GM19397 (cell line): ENCODE data around the gene TYW5.

Source experiments
- ATAC-seq: cut with Tn5 transposase; IDR thresholded peaks from one replicate; pipeline ENCODE4 v1.9.1; 2021; ENCODE audit warnings: mild to moderate bottlenecking, moderate library complexity; ENCODE audit not compliant: unreplicated experiment

TYW5 gene

DNA sequence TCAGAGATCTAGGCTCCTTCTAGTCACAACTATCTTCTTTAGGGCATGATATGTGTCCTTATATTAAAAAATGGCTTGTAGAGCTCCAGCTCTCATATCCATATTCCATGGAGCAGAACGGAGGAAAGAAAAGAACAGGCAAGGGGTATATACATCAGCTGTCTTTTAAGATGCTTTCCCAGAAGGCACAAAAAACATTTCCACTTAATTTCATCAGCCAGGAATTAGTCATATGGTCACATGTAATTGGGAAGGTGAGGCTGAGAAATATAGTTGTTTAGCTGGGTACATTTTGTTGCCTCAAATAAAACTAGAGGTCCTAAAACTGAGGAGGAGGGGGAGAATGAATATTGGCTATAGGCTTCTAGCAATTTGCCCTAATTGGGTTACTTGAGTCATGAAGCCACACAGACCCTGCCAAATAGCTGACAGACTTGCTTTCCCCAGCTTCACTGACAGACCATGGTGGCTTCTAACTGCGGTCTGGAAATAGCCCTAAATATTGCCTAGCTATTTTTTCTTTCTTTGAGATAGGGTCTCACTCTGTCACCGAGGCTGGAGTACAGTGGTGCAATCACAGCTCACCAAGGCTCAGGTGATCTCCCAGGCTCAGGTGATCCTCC is 20.1 kb upstream of the TYW5 start:
- no peak for ATAC-seq

- no peak for ATAC-seq
Measured at GRCh38 chr2:199973703-199974102, 18.4 kb upstream of the TYW5 start.

DNA sequence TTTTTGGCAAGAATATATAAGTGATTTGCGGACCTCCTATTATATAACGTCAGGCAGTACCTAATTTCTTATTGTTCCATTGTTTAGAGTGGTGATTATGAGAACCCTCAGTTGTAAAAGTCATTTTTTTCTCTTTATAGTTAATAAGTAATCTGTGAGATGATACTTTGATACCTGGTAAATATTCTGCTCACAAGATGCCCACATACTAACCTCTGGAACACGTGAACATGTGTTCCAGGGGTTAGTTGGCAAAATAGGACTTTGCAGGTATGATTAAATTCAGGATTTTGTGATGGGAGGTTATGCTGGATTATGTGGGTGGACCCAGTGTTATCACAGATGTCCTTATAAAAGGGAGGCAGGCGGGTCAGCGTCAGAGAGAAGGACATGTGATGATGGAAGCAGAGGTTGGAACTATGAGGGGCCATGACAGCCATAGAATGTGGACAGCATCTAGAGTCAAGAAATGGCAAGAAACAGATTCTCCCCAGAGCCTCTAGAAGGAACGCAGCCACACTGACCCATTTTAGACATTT is 16.9 kb upstream of the TYW5 start:
- no peak for ATAC-seq

- no peak for ATAC-seq
Measured at GRCh38 chr2:199968126-199968525, 12.8 kb upstream of the TYW5 start.

GRCh38 chr2:199966976-199967375 is 11.7 kb upstream of the TYW5 start:
- ATAC-seq = no peak

- ATAC-seq = no peak
Measured at GRCh38 chr2:199966405-199966804, 11.1 kb upstream of the TYW5 start.

- no peak for ATAC-seq
Measured at GRCh38 chr2:199962203-199962602, 6.9 kb upstream of the TYW5 start.

DNA sequence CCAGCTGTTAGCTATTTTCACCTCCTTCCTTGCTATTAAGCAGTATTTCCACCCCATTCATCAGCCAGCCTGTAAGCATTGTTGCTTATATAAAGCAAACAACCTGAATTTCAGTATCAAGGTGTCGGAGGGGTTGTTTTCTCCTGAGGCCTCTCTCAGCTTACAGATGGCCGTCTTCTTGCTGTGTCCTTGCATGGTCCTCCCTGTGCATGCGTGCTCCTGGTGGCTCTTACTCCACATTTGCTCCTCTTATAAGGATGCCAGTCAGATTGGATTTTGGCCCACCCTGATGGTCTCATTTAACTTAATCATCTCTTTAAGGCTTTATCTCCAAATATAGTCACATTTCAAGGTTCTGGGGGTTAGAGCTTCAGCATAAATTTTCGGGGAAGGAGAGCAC is 2.7 kb upstream of the TYW5 start:
- ATAC-seq = no peak

- no peak for ATAC-seq
Measured at GRCh38 chr2:199956062-199956380, 730 bp upstream of the TYW5 start.

GRCh38 chr2:199955007-199955338 is 318 bp downstream of the TYW5 start:
- ATAC-seq = peak; percentile 36

GRCh38 chr2:199951023-199951422 is 4.3 kb downstream of the TYW5 start:
- no peak for ATAC-seq

- ATAC-seq = no peak
Measured at GRCh38 chr2:199950396-199950795, 4.9 kb downstream of the TYW5 start.

GRCh38 chr2:199946836-199947235 is 8.5 kb downstream of the TYW5 start:
- no peak for ATAC-seq

DNA sequence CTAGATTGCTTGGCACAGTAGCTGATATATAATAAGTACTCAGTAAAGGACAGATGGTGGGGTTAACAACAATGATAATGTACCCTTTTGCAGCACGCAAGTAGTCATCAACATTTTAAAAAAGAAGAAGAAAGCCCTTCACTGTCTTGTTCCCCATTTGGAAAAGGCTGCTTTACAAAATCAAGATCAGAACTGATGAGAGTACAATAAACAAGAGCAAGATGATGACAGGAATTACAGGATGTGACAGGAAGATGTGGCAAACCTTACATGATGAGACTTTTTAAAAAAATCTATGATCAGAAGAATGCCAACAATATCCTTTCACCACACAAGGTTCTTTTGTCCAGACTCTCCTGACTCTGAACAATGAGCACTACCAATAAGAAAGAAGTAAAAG is 9.1 kb downstream of the TYW5 start:
- ATAC-seq = no peak

- no peak for ATAC-seq
Measured at GRCh38 chr2:199943373-199943772, 11.9 kb downstream of the TYW5 start.

- no peak for ATAC-seq
Measured at GRCh38 chr2:199940373-199940772, 14.9 kb downstream of the TYW5 start.

DNA sequence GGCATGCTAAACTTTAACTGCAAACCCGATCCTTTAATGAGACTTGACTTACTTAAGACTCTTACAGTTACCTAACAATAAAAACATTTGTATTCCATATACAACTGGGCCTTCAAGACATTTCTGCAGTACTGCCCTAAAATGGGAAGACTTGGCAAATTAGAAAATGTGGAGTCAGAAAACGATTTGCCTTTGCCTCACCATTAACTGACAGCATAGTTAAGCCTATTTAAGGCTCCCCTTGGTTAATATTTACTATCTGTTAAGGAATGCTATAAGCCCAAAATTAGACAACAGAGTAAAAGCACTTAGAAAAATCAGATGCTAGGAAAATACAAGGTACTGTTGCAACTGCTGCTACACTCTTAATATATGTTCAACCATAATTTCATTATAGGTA is 18.7 kb downstream of the TYW5 start:
- no peak for ATAC-seq

DNA sequence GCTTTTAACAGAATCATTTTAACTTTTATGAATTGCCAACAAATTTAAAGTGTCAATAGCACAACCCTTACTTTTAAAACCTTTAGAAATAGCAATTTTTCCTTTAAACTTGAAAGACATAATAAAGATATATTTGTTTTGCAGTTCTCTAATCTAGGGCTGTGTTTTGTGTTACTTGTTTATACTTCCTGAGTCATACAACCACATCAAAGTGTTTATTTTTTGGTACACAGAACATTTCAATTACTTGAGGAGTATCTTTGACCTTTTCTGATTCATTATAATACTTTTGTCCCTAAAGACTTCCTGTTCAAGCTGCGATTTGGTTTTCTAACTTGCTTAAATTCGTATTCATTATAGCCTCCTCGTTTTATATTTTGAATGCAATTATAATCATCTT is 21.8 kb downstream of the TYW5 start:
- no peak for ATAC-seq

GRCh38 chr2:199932312-199932855 is 22.9 kb downstream of the TYW5 start:
- no peak for ATAC-seq

DNA sequence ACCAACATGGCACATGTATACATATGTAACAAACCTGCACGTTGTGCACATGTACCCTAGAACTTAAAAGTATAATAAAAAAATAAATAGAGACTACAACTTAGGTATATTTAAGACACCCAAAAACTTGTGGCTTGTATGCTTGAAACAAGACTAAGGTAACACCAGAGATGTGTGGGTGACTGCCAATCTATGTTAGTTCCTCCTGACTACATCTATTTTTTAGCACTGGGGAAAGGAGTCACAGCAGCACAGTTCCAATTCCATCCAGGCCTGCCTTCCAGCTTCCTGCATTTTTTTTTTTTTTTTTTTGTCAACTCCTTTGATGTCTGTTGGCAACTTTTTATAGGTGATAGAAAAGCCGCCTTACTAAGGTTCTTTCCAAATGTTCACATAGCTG is 26.0 kb downstream of the TYW5 start:
- ATAC-seq = no peak

- ATAC-seq = no peak
Measured at GRCh38 chr2:199928626-199929025, 26.7 kb downstream of the TYW5 start.

- no peak for ATAC-seq
Measured at GRCh38 chr2:199928226-199928625, 27.1 kb downstream of the TYW5 start.

- ATAC-seq = no peak
Measured at GRCh38 chr2:199926806-199927205, 28.5 kb downstream of the TYW5 start.
